Mucosa of gallbladder (tissue), 1 donor: ENCODE measurements around the gene EBF4. TPM values are rescaled to one million over a fixed set of nuclear protein-coding genes. Genes with fewer than 3 reads are reported as not detected.
A peak's percentile ranks its signal among the peaks of the same experiment; 100 is the strongest.

Experiments used
- DNase-seq: peaks from one replicate; pipeline ENCODE4 v3.0.0-alpha.2; 2020; ENCODE audit warnings: low spot score
- total RNA-seq: library from RNA; stranded (reverse); gene quantifications from one replicate; pipeline ENCODE4 v1.2.1, GENCODE V29; 2021
- donor health status: DM: no; HTN: no; CAD: no.

Gene EBF4
- total RNA-seq, 1 donor from 2014 or later, result 12.7 TPM

DNA sequence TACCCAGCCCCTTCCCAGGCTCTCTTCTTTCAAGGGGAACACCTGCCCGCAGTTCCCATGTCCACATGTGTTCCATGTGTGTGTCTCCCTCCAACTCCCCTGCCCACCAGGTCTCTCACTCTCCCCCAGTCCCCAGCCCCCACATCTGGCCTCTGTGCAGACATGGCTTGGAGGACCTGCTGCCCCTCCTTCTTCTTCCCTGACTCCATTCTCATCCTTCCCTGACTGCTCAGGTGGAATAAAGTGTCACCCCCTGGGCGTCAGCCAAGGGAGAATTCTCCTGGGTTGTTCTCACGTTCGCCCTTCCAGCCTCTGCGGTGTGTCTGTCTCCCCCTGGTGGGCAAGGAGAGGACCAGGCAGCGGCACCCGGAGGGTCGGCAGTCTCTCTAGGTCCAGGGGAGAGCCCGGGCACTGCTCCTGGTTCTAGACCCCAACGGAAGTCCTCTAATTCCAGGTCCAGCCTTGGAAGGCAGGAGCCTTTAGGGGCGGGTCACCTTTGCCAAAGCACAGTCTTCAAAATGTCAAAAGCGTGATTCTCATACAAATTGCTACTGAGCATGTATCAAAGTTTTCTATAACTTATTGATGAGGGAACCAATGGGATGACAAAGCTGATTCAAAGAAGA, 50.5 kb downstream of the EBF4 start:
- no peak for DNase-seq

DNA sequence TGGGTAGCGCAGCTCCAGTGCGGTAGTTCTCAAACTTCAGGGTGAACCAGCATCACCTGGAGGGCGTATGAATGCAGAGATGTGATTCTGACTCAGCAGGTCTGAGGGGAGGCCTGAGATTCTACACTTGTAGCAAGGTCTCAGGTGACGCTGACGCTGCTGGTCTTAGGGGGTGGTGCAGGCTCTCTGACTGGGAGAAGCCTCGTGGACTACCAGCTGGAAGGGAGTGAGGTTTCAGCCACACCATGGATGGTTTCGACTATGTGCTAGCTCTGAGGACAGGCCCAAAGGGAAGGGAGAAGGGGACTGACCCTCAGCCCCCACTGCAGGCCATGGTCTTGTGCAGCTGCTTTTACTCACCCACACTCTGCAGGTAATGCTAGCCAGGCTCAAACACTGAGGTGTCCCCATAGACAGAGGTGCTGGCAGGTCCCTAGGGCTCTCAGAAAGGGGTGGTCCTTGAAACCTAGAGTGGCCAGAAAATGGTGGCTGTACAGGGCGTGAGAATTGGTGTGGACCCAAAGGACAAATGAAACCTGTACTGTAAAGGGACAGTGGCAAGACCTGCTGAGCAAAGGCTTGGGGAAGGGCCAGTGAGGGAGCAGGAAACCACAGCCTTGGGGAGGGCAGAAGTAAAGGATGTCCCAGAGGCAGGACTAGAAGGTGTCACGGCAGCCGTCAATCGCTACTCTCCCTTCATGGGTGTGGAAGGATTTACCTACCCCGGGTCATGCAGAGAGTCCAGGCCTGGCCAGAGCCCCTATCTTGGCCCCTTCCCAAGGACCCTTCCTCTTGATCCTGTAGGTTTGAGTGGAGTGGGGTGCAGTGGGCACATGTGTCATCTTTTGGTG, 52.7 kb downstream of the EBF4 start:
- DNase-seq, result no peak

DNA sequence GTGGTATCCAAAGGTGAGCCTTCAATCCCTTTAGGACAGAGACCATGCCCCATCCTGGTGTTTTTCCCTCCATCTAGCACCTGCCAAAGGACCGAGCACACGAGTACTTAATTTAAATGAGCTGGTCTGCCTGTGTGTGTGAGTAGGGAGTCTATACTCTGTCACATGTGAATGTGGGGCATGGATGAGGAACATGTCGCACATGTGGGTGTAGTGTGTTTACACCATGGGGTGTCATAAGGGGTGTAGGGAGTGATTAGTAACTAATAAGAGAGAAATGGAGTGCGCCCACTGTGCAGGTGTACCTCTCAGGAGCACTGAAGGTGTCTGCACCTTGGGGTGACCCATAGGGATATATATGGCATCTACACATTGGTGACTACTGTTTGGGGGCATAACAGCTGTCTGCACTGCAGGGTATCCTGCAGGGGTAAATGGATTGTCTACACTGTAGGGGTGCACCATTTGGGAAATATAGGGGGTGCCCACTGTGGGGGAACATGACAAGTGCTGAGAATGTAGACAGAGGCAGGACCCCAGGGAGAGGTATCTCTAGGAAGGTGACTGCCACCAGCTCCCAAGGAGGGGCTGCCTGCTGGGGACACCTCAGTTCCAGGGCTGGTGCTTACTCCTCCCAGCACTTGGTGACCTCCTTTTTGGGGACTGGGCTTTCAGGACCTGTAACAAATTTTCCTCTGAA, 53.5 kb downstream of the EBF4 start:
- no peak for DNase-seq

DNA sequence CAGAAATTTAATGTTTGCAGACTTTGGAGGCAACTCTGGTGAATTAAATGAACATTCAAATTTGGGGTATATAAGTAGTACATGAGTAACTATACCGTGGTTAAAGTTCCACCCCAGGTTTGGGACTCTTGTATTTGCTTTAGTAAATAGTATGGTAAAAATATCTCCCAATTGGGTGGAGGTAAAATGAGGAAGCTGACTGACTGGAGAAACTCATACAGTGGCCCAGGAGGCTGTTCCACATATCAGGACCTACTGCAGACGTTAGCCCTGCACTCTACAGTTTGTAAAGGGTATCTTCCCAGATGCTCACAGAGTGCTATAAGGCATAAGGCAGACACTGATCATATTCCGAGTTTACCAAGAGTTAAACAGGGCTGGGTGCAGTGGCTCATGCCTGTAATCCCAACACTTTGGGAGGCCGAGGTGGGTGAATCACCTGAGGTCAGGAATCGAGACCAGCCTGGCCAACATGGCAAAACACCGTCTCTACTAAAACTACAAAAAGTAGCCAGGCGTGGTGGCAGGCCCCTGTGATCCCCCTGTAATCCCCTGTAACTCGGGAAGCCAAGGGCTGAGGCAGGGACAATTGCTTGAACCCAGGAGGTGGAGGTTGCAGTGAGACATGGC, 54.2 kb downstream of the EBF4 start:
- DNase-seq, result no peak

- no peak for DNase-seq
These were observed 55.2 kb downstream of the EBF4 start for GRCh38 chr20:2747676-2748235.

DNA sequence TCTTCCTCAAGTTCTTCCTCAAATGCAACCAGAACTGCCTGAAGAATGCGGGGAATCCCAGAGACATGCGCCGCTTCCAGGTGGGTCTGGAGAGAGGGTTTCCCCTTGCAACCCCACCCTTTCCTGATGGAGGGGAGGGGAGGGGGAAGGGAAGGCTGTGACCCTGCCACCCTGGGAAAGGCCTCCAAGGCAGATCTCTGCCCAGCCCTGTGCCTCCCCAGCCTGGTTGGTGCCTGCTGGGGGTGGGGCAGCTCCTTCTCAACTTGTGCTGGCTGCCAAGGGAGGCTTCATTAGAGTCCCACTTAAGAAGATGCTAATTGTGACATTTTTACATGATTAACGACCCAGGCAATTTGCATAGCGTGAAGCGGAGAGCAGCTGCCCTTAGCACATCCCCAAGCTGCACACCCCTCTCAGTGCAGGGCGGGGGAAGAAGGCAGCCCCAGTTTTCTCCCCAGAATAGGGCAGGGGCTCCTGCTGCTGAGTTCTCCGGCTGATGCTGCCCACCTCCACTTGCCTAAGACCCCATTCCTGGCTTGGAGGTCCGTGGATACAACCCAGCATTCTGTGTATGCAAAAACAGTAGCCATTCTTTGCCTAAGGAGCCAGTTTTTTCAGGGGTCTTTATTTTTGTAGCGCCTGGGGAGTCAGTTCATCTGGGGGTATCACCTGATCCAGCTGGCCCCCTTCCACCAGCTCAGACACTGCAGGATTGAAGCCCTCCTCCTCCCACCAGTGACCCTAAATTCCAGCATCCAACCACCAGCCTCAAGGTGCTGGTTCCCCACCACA, 56.2 kb downstream of the EBF4 start:
- DNase-seq, result no peak

DNA sequence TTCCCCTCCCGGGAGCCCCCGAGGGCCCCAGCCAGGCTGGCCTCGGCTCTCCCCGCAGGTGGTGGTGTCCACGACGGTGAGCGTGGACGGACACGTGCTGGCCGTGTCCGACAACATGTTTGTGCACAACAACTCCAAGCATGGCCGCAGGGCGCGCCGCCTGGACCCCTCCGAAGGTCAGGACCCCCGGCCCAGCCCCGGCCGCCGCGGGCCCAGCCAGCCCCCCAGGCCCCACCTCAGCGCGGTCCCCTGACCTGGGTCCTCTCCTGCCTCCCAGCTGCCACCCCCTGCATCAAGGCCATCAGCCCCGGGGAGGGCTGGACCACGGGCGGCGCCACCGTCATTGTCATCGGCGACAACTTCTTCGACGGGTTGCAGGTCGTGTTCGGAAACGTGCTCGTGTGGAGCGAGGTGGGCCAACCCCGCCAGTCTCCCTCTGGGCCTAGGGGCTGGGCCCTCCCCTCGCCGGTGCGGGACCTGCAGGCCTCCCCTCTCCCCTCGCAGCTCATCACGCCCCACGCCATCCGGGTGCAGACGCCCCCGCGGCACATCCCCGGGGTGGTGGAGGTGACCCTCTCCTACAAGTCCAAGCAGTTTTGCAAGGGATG, 56.9 kb downstream of the EBF4 start:
- no peak for DNase-seq

GRCh38 chr20:2749951-2750490, 57.4 kb downstream of the EBF4 start:
- no peak for DNase-seq

DNA sequence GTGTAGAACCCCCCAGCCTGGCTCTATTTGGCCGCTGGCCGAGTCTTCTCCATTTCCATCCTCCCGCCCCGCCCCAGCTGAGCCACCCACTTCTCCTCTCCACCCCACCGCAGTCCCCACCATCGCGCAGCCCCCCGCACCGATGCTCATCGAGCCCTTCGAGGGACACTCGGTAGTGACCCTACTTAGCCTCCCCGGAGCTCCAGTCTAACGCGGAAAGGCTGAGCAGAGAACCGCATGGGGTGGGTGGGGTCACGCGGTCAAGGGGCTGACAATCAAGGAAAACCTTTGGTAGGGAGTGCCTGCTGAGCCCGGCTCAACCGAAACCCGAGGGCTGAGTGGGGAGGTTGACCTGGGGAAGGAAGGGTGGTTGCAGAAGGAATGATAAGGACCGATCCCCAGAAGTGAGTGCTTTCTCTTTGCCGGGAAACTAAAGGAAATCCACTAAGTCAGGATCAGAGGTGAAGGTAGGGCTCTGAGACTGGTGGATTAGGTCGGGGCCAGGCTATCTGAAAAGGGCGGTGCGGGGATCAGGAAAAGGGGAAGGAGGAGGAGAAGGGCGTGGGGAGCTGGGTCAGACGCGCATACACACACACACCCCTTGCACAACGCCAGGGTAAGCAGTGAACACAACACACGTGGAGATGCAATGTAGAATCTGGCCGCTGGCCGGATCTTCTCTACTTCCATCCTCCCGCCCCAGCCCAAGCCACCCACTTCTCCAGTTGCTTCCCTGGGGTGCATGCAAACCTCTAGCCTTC, 58.1 kb downstream of the EBF4 start:
- peak; percentile 26 for DNase-seq

- DNase-seq, result no peak
These were observed 58.8 kb downstream of the EBF4 start for GRCh38 chr20:2751347-2751877.

DNA sequence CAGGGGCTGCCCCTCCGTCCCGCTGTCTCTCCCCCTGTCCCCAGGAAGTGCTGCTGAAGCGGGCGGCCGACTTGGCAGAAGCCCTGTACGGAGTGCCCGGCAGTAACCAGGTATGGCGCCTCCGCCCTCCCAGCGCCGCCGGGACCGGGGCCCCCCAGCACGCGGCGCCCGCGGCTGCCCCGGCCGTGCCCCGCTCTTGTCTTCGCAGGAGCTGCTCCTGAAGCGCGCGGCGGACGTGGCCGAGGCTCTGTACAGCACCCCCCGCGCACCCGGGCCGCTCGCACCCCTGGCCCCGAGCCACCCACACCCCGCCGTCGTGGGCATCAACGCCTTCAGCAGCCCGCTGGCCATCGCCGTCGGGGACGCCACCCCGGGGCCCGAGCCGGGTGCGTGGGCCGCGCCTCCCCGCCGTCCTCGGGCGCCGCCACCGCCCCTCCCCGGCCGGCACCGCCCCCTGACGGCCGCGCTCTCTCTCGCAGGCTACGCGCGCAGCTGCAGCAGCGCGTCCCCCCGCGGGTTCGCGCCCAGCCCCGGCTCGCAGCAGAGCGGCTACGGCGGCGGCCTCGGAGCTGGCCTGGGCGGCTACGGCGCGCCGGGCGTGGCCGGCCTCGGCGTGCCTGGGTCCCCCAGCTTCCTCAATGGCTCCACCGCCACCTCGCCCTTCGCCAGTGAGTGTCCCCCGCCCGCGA, 59.4 kb downstream of the EBF4 start:
- DNase-seq, result no peak

DNA sequence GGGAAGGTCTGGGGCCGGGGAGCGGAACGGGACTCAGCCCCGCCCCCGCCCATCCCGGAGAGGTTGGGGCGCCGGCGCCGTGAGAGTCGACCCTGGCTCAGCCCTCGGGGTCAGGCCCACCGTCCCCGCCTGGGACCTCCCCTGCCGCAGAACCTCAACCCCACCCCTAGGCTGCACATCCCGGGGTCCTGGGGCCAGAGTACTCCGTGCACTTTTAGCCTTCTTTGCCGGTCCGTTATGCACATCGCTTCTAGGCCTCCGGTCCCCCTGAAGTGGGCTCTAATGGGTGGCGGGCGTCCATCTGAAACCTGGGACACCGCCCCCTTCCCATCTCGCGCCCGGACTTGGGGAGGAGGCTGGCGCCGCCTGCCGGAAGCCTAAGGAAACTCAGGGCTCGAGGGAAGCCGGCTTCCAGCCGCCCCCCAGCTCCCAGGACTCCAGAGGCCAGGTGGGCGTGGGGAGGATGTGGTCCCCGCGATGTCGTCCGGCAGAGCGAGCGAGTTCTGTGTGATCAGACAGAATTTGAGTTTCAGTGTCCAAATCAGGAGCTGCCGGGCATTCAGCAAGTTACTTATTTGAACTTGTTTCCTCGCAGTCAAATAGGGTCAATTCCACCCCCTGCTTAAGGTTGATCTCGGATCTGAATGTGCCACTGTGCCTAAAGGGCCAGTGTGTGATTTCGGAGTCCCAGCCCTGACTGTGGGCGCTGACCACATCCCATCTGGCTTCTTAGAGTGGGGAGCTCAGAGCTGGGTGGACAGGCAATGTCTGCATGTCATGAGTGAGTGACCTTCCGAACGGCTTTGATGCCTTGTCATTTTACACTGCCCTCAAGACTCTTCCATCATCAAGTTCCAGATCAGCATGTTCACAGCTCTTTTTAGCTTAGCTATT, 60.2 kb downstream of the EBF4 start:
- no peak for DNase-seq

- no peak for DNase-seq
These were observed 61.0 kb downstream of the EBF4 start for GRCh38 chr20:2753461-2754040.

- no peak for DNase-seq
These were observed 61.8 kb downstream of the EBF4 start for GRCh38 chr20:2754424-2754823.

- no peak for DNase-seq
These were observed 63.0 kb downstream of the EBF4 start for GRCh38 chr20:2755451-2756055.

DNA sequence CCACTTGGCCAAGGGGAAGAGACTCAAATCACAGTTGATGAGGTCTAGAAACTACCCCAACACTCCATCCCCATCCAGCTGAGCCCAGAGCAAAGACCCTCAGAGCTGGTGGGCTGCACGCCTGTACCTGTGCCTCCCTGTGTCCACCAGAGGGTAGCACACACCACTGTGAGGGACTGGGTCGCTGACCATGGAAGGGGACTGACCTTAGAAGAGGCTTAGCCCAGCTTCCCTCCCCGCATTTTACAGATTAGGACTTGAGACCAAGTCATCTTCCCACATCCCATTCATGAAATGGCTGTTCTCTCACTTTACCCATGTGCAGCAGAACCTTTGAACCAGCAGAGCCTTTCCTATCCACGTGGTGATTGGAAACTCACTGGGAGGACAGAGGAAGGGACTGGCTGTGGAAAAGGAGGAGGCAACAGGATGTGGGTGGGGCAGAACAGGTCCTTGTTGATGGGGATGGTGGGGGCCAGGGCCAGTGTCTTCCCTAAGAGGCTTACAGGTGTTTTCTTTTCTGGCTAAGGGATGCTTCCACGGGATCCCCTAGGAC, 63.6 kb downstream of the EBF4 start:
- DNase-seq, result no peak

GRCh38 chr20:2757001-2757400, 64.4 kb downstream of the EBF4 start:
- no peak for DNase-seq
